NB4 (cell line): Measurements from ENCODE around the gene CSNK1D.

Experiments
- MAX ChIP-seq: IDR thresholded peaks from 2 replicates; pipeline ENCODE4 v1.6.1; 2011; ENCODE audit warnings: low read depth, low read length
- POLR2A ChIP-seq: IDR thresholded peaks from 2 replicates; pipeline ENCODE4 v1.6.1; 2011; ENCODE audit warnings: mild to moderate bottlenecking; ENCODE audit not compliant: insufficient read length; ENCODE audit errors: extremely low read depth
- TF ChIP-seq, protein P1 (sequence below): IDR thresholded peaks from one replicate; pipeline ENCODE4 v1.5.1; 2012; ENCODE audit warnings: low read depth, low read length

- TF ChIP-seq, protein P1, sequence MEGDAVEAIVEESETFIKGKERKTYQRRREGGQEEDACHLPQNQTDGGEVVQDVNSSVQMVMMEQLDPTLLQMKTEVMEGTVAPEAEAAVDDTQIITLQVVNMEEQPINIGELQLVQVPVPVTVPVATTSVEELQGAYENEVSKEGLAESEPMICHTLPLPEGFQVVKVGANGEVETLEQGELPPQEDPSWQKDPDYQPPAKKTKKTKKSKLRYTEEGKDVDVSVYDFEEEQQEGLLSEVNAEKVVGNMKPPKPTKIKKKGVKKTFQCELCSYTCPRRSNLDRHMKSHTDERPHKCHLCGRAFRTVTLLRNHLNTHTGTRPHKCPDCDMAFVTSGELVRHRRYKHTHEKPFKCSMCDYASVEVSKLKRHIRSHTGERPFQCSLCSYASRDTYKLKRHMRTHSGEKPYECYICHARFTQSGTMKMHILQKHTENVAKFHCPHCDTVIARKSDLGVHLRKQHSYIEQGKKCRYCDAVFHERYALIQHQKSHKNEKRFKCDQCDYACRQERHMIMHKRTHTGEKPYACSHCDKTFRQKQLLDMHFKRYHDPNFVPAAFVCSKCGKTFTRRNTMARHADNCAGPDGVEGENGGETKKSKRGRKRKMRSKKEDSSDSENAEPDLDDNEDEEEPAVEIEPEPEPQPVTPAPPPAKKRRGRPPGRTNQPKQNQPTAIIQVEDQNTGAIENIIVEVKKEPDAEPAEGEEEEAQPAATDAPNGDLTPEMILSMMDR = peak; percentile 35
- TF ChIP-seq POLR2A = peak; percentile 30
- no peak for TF ChIP-seq MAX
Measured at GRCh38 chr17:82244413-82245133, 28.9 kb downstream of the CSNK1D start.
